ENCODE measurements around the gene DPYSL4. TPM values are rescaled to one million over a fixed set of nuclear protein-coding genes. Genes with fewer than 3 reads are reported as not detected.
"Not testable (repeated sequence)": the region's sequence is repeated elsewhere in the genome, so short reads cannot be mapped to it uniquely, and the experiment has no call there.

The DPYSL4 gene
- total RNA-seq, 1 donor from 2014 or later = 0.53 TPM

GRCh38 chr10:132212816-132213215 lies 26.1 kb downstream of the DPYSL4 start:
- ChIA-PET POLR2A (no interaction called here), CTCF (no interaction called here)
- Mint-ChIP-seq H3K4me3 (no peak overlapping the region), H3K27ac (no peak overlapping the region), H3K4me1 (peaks cover 5% of the 10 kb centered on the region), H3K36me3 (ENCODE audit: low read depth) (peaks cover 22% of the 10 kb centered on the region), H3K9me3 (peaks cover 26% of the 10 kb centered on the region), H3K27me3 (no peaks in the 10 kb centered on the region)
- intact Hi-C loops (cut with micrococcal nuclease) = no loop called here
- ATAC-seq (ENCODE audit: low read depth) (no peak), DNase-seq (no peak)
- TF ChIP-seq, protein P1, sequence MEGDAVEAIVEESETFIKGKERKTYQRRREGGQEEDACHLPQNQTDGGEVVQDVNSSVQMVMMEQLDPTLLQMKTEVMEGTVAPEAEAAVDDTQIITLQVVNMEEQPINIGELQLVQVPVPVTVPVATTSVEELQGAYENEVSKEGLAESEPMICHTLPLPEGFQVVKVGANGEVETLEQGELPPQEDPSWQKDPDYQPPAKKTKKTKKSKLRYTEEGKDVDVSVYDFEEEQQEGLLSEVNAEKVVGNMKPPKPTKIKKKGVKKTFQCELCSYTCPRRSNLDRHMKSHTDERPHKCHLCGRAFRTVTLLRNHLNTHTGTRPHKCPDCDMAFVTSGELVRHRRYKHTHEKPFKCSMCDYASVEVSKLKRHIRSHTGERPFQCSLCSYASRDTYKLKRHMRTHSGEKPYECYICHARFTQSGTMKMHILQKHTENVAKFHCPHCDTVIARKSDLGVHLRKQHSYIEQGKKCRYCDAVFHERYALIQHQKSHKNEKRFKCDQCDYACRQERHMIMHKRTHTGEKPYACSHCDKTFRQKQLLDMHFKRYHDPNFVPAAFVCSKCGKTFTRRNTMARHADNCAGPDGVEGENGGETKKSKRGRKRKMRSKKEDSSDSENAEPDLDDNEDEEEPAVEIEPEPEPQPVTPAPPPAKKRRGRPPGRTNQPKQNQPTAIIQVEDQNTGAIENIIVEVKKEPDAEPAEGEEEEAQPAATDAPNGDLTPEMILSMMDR (IDR thresholded peaks at IDR 0.05) = no peak

DNA sequence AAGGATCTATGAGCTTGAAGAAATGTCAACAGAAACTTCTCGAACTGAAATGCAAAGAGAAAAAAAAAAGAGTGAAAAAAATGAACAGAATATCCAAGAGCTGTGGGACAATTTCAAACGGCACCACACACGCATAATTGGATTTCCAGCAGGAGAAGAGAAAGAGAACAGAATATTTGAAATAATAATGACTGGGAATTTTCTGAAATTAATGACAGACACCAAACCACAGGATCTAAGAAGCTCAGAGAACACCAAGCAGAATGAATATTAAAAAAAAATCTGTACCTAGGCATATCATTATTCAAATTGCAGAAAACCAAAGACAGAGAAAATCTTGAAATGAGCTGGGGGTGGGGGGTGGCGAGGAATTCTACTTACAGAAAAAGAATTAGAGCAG lies 27.2 kb downstream of the DPYSL4 start:
- peaks cover 26% of the 10 kb centered on the region for H3K9me3 Mint-ChIP-seq
- H3K27me3 Mint-ChIP-seq = no peaks in the 10 kb centered on the region
- CTCF ChIA-PET = no interaction called here
- TF ChIP-seq, protein P1 (IDR thresholded peaks at IDR 0.05) = no peak
- POLR2A ChIA-PET = no interaction called here
- no peak for DNase-seq
- peaks cover 22% of the 10 kb centered on the region for H3K36me3 Mint-ChIP-seq (ENCODE audit: low read depth)
- H3K4me1 Mint-ChIP-seq = peaks cover 1% of the 10 kb centered on the region
- no peak overlapping the region for H3K27ac Mint-ChIP-seq
- no peak overlapping the region for H3K4me3 Mint-ChIP-seq
- ATAC-seq (ENCODE audit: low read depth) = no peak
- intact Hi-C loops (cut with micrococcal nuclease) = no loop called here

DNA sequence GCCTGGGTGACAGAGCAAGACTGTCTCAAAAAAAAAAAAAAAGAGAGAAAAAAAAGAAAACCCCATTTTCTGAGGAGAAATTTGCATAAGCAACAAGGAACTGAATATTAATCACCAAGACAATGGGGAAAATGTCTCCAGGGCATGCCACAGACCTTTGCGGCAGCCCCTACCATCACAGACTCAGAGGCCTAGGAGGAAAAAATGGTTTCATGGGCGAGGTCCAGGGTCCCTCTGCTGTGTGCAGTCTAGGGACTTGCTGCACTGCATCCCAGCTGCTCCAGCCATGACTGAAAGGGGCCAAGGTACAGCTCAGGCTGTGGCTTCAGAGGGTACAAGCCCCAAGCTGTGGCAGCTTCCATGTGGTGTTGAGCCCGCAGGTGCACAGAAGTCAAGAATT lies 29.7 kb downstream of the DPYSL4 start:
- H3K4me1 Mint-ChIP-seq; ATAC-seq (ENCODE audit: low read depth); H3K4me3 Mint-ChIP-seq; intact Hi-C loops (cut with micrococcal nuclease); CTCF ChIA-PET; DNase-seq; H3K27me3 Mint-ChIP-seq; POLR2A ChIA-PET; H3K27ac Mint-ChIP-seq: not testable (repeated sequence)
- Mint-ChIP-seq H3K9me3 (peaks cover 29% of the 10 kb centered on the region), H3K36me3 (ENCODE audit: low read depth) (peaks cover 22% of the 10 kb centered on the region)

DNA sequence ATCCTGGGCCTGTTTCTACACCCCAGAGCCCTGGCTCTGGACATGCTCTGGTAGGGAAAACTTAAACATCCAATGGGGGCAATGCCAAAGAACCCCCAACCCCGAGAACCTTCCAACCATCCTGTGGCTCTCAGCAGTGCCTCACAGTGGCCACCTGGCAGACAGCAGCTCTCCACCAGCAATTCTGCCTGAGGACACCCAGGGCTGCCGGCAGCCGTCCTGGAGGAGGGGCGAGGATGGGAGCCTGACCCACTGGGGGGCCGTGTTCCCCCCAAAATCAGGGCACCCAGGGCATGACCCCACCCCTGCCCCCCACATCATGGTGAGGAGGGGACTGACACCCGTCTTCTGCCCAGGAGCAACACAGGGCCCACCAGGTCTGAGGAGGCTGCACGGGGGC lies 32.7 kb downstream of the DPYSL4 start:
- ChIA-PET CTCF (no interaction called here), POLR2A (no interaction called here)
- peaks cover 19% of the 10 kb centered on the region for H3K9me3 Mint-ChIP-seq
- DNase-seq (no peak), ATAC-seq (ENCODE audit: low read depth) (no peak)
- peaks cover 2% of the 10 kb centered on the region for H3K4me1 Mint-ChIP-seq
- H3K36me3 Mint-ChIP-seq (ENCODE audit: low read depth) = peaks cover 7% of the 10 kb centered on the region
- H3K27ac Mint-ChIP-seq = no peak overlapping the region
- TF ChIP-seq, protein P1 (IDR thresholded peaks at IDR 0.05) = no peak
- H3K4me3 Mint-ChIP-seq = no peak overlapping the region
- H3K27me3 Mint-ChIP-seq = no peaks in the 10 kb centered on the region
- intact Hi-C loops (cut with micrococcal nuclease) = no loop called here

DNA sequence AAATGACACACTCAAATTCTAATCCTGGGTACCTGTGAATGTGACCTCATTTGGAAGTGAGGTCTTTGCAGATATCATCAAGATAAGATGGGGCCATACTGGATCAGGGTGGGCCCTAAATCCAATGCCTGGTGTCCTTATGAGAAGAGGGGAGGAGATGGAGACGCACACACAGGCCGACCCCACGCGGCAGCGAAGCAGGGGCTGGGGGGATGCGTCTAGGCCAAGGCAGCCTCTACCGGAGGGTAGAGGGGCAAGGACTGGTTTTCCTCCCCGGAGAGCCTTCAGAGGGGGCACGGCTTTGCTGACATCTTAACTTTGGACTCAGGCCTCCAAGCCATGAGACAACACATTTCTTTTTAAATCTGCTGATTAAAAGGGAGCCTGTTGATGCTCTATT lies 33.3 kb downstream of the DPYSL4 start:
- CTCF ChIA-PET = no interaction called here
- Mint-ChIP-seq H3K27me3 (no peaks in the 10 kb centered on the region), H3K4me3 (no peak overlapping the region), H3K36me3 (ENCODE audit: low read depth) (peaks cover 4% of the 10 kb centered on the region), H3K9me3 (peaks cover 17% of the 10 kb centered on the region), H3K27ac (no peak overlapping the region), H3K4me1 (peaks cover 2% of the 10 kb centered on the region)
- no peak for DNase-seq
- TF ChIP-seq, protein P1 (IDR thresholded peaks at IDR 0.05) = no peak
- intact Hi-C loops (cut with micrococcal nuclease) = loop anchor here (5.0 kb wide), 1 partner anchor 152 kb away; no protein-coding TSS in a partner anchor
- POLR2A ChIA-PET = no interaction called here
- ATAC-seq (ENCODE audit: low read depth) = no peak

DNA sequence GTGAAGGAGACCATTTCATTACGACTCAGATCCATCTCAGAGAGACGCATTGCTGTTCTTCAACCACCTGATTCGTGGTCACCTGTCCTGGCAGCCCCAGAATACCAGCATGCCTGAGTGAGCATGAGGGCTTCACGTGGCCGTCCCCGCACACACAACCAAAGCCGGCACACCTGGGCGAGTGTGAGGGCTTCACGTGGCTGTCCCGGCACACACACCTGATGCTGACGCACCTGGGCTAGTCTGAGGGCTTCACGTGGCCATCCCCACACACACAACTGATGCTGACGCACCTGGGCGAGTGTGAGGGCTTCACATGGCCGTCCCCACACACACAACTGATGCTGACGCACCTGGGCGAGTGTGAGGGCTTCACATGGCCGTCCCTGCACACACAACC lies 34.2 kb downstream of the DPYSL4 start:
- H3K4me3 Mint-ChIP-seq; H3K36me3 Mint-ChIP-seq (ENCODE audit: low read depth); H3K27ac Mint-ChIP-seq; H3K27me3 Mint-ChIP-seq; ATAC-seq (ENCODE audit: low read depth); H3K4me1 Mint-ChIP-seq; DNase-seq; CTCF ChIA-PET; POLR2A ChIA-PET: not testable (repeated sequence)
- intact Hi-C loops (cut with micrococcal nuclease) = loop anchor here (5.0 kb wide), 1 partner anchor 151 kb away; no protein-coding TSS in a partner anchor
- peaks cover 13% of the 10 kb centered on the region for H3K9me3 Mint-ChIP-seq

Data from activated B cell treated with CpG ODN at 0.5 μM for 24 hours (primary cell).